Epithelial cell of esophagus (primary cell): ENCODE data around the gene MRO.

ENCODE experiments used
- DNase-seq: peaks from one replicate; pipeline ENCODE4 v3.0.0; 2010; ENCODE audit warnings: low read depth
- H3K4me3 ChIP-seq: 2 replicates; pipeline ENCODE4 v1.5.1; 2011; ENCODE audit warnings: mild to moderate bottlenecking, low read length, control low read depth
- CTCF ChIP-seq: IDR thresholded peaks from 2 replicates; pipeline ENCODE4 v1.5.1; 2011; ENCODE audit warnings: low read depth, mild to moderate bottlenecking, low read length, control low read depth, inconsistent platforms; ENCODE audit not compliant: insufficient read depth; ENCODE audit errors: missing control alignments

The MRO gene

GRCh38 chr18:50822756-50823155 is 2.9 kb upstream of the MRO start:
- no peak for DNase-seq
- TF ChIP-seq CTCF = no peak
- no peak overlapping the region for H3K4me3 ChIP-seq

- no peak for DNase-seq
- TF ChIP-seq CTCF = no peak
- no peak overlapping the region for H3K4me3 ChIP-seq
These were observed 1.2 kb upstream of the MRO start for GRCh38 chr18:50820901-50821520.

GRCh38 chr18:50819027-50819727 is 639 bp downstream of the MRO start:
- no peak for TF ChIP-seq CTCF
- peak; percentile 41 for DNase-seq
- H3K4me3 ChIP-seq = peak overlapping the region; percentile 38

- DNase-seq = no peak
- no peak for TF ChIP-seq CTCF
- H3K4me3 ChIP-seq = no peak overlapping the region
These were observed 3.2 kb downstream of the MRO start for GRCh38 chr18:50816419-50817166.

GRCh38 chr18:50814395-50814794 is 5.4 kb downstream of the MRO start:
- DNase-seq = no peak
- H3K4me3 ChIP-seq = no peak overlapping the region
- no peak for TF ChIP-seq CTCF

- TF ChIP-seq CTCF = no peak
- no peak for DNase-seq
- no peak overlapping the region for H3K4me3 ChIP-seq
These were observed 6.5 kb downstream of the MRO start for GRCh38 chr18:50813353-50813752.
